NOMO-1 (cell line): ENCODE data around the gene SORCS3.

Source experiments
- DNase-seq, 2 experiments: peaks; one replicate each; lab custom pipeline; 2025; ENCODE audit not compliant: unreplicated experiment in 2 of 2; lab: John Stamatoyannopoulos, UW

SORCS3 gene

DNA sequence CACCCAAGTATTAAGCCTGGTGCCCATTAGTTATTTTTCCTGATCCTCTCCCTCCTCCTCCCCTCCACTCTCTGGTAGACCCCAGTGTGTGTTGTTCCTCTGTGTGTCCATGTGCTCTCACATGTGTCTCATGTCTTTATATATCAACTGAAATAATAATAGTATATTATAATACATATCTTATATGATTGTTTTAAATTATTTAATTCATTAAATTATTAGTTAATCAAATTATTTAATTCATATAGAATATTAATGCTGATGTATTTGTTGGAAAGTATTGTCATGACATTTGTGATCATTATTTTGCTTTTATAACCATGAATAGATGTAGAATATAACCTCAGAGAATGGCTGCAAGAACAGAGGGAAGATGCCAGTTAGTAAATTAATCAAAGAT is 647.5 kb downstream of the SORCS3 start:
- no peak for DNase-seq

DNA sequence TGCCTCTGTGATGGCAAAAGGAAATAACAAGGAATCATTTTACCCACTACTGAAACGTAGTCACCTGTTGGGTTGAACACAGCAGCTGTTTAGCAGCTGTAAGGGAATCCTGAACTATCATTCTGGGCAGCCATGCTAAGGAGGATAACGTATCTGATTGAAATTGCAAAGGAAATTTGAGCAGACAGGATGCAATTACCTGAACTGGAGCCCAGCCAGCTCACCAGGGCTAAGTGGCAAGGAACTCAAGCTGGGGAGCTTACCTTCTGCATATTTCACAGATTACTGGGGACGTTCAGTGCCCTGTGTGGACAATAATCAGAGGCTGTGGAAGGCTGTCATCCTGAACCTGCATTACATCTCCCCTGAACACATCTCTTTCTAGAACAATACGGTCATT is 650.5 kb downstream of the SORCS3 start:
- DNase-seq, result no peak

DNA sequence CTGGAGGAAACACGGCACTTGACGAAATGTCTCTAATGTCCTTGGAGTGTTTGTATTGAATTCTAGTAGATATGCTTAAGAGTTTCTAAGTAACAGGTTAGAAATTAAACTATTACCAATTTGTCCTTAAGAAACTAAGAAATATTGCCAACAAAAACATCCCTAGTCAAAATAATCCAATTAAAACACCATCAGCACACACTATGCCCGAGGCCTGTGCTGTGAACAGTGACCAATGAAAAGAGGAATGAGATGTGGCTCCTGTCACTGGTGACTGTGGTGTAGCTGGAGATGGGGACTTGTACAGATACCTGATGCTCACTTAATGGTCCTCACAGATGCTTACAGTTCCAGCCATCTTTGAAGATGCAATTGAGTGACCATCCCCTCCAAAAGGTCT is 651.1 kb downstream of the SORCS3 start:
- no peak for DNase-seq
